Kidney epithelial cell (primary cell): ENCODE measurements around the gene SLC2A13. TPM values are rescaled to one million over a fixed set of nuclear protein-coding genes. Genes with fewer than 3 reads are reported as not detected.

Experiments used
- DNase-seq: peaks from one replicate; pipeline ENCODE4 v3.0.0-alpha.2; 2010; ENCODE audit warnings: low read depth
- H3K27me3 ChIP-seq: 2 replicates; pipeline ENCODE4 v1.6.0; 2011; ENCODE audit warnings: low read length; ENCODE audit not compliant: control insufficient read depth, insufficient read depth
- H3K36me3 ChIP-seq: 2 replicates; pipeline ENCODE4 v1.5.1; 2011; ENCODE audit warnings: low read length; ENCODE audit not compliant: control insufficient read depth, insufficient read depth
- H3K4me3 ChIP-seq: 2 replicates; pipeline ENCODE4 v1.5.1; 2011; ENCODE audit warnings: low read depth, mild to moderate bottlenecking, control low read depth, low read length
- total RNA-seq: library from RNA; depleted of rRNA; stranded (reverse); fragments of >200 nt; gene quantifications from 2 replicates; pipeline ENCODE4 v1.2.3, GENCODE V29; 2015
- TF ChIP-seq, protein P1 (sequence below): IDR thresholded peaks from 2 replicates; pipeline ENCODE4 v1.5.1; 2011; ENCODE audit warnings: mild to moderate bottlenecking, moderate library complexity, low read length, control low read depth, inconsistent platforms; ENCODE audit not compliant: insufficient read depth, poor library complexity, severe bottlenecking

Gene SLC2A13
- total RNA-seq, 1 donor from 2014 or later = 6.8 TPM

DNA sequence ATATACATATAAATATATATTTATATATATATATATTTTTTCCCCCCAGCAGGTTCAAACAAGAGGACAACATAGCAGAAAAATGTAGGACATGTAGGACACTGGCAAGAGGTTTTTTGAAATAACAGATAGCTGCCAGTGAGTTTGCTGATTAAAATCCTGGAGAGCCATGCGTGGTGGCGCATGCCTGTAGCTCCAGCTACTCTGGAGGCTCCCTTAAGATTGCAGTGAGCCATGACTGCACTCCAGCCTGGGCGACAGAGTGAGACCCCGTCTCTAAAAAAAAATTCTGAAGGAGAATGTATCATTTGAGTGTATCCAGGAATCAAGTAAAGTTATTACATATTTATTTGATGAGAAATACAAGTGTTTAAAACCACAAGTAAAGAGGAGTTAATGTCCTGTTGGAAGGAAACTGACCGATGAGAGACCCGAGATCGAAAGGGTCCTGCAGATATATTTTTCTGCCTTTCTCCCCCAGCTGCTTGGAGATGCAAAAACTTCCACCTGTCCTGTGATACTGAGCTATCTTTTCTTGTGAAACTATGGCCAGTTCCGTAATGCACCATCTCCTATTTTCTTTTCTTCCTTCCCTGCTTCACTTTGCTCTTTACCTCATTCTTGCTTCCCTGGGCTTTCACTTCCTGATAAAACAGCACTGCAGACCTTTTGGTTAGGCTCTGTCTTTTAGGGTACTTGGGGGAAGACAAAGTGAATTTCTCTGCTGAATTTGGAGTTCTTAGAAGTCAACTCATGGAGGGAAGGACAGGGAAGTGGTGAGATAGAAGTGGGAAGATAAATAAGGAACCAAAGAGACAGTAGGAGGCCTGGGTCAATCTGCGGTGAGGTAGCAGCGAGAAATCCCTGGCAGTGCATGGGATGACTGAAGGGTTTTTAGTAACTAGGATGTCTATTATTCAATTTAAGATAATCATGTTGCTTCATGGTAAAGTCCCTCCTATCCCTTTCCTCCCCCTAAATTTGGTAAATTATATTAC lies 41.2 kb upstream of the SLC2A13 start:
- no peak for DNase-seq
- no peak overlapping the region for H3K4me3 ChIP-seq
- TF ChIP-seq, protein P1, sequence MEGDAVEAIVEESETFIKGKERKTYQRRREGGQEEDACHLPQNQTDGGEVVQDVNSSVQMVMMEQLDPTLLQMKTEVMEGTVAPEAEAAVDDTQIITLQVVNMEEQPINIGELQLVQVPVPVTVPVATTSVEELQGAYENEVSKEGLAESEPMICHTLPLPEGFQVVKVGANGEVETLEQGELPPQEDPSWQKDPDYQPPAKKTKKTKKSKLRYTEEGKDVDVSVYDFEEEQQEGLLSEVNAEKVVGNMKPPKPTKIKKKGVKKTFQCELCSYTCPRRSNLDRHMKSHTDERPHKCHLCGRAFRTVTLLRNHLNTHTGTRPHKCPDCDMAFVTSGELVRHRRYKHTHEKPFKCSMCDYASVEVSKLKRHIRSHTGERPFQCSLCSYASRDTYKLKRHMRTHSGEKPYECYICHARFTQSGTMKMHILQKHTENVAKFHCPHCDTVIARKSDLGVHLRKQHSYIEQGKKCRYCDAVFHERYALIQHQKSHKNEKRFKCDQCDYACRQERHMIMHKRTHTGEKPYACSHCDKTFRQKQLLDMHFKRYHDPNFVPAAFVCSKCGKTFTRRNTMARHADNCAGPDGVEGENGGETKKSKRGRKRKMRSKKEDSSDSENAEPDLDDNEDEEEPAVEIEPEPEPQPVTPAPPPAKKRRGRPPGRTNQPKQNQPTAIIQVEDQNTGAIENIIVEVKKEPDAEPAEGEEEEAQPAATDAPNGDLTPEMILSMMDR = no peak
- H3K36me3 ChIP-seq = no peaks in the 10 kb centered on the region
- no peaks in the 10 kb centered on the region for H3K27me3 ChIP-seq

DNA sequence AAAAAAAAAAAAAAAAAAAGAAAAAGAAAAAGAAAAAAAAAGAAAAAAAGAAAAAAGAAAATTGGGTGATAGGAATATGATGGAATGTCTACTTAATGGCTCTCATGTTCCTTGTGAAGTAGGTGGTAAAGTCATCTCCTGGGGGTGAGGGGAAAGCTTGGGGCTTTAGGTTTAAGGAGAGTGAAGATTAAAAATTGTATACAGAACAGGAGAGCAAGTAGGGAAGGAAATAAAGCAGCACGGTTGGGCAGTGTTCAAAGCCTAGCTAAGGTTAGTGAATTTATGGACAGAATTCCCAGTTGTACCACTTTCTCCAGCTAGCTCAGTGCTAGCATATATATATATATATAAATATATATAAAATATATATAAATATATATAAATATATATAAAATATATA lies 40.0 kb upstream of the SLC2A13 start:
- Histone ChIP-seq H3K4me3 (no peak overlapping the region), H3K36me3 (no peaks in the 10 kb centered on the region), H3K27me3 (no peaks in the 10 kb centered on the region)
- DNase-seq = no peak
- TF ChIP-seq, protein P1 = no peak

DNA sequence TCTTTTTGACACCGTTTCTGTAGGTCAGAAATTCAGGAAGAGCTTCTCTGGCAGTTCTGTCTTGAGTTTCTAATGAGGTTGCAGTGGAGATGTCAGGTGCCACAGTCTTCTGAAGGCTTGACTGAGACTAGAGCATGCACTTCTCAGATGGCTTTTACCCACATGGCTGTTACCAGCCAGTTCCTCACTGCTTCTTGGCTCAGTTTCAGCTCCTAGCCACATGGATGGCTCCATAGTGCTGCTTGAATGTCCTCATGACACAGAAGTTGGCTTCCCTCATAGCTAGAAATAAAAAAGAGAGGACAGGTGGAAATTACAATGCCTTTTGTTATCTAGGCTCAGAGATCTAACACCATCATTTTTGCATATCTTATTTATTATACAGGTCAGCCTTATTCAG lies 38.1 kb upstream of the SLC2A13 start:
- TF ChIP-seq, protein P1 = no peak
- no peak for DNase-seq
- Histone ChIP-seq H3K27me3 (no peaks in the 10 kb centered on the region), H3K36me3 (no peaks in the 10 kb centered on the region), H3K4me3 (no peak overlapping the region)

DNA sequence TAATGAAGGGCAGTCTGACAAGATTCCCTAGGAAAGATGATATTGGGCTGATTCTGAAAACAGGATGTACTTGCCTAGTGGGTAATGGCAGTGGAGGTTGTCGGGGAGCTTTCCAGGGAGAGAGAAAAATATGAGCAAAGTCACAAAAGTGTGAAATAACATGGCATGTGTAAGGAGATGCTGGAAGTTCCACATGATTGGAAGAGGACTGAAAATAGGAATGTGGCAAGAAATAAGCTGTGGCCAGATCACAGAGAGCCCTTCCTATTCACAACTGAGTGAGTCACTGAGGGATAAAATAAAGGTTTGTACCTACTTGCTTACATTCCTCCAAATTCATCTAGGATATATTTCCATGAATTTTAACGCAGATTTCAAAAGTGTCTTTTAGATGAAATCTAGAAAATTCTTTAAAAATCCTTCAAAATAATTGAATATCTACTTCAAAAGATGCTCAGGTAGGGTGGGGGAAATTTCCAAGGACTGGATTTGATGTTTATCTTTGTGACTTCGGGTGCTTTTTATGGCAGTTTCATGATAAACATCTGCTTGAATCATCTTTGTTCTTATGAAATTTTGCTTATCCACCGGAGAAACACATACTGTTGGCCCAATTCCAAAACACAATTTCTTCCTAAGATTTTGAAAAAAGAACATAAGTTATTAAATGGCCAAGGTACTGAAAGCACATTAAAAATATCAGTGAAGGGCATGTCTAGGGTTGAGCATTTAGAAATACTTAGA lies 36.3 kb upstream of the SLC2A13 start:
- H3K4me3 ChIP-seq = no peak overlapping the region
- DNase-seq = peak; percentile 18
- H3K36me3 ChIP-seq = no peaks in the 10 kb centered on the region
- TF ChIP-seq, protein P1 = no peak
- H3K27me3 ChIP-seq = no peaks in the 10 kb centered on the region

DNA sequence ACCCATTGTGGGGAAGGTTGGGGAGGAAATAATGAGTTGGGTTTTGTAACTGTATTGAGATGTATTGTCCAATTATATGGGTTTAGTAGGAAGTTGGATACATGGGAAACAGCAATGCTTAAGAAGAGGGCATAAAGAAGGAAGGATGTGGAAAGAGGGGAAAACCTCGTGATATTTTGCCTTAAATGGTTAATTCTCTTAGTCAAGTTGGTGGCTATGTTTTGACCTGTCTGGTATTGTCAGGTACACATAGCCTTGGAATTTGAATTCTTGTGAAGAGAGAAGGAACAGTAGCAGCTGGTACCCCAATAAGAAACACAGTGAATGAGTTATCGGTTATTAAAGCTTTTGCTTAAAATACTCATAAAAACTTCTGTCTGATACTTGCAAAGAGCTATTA lies 32.6 kb upstream of the SLC2A13 start:
- no peaks in the 10 kb centered on the region for H3K36me3 ChIP-seq
- no peaks in the 10 kb centered on the region for H3K27me3 ChIP-seq
- no peak for DNase-seq
- H3K4me3 ChIP-seq = no peak overlapping the region
- TF ChIP-seq, protein P1 = no peak
